GM12874 (cell line): ENCODE data around the gene REC114.

Source experiments
- CTCF ChIP-seq: IDR thresholded peaks from 2 replicates; pipeline ENCODE4 v1.5.1; 2011; ENCODE audit warnings: low read depth, mild to moderate bottlenecking, control low read depth, low read length, moderate library complexity; ENCODE audit not compliant: insufficient read depth

REC114 gene

GRCh38 chr15:73442421-73442820 is 543 bp upstream of the REC114 start:
- no peak for TF ChIP-seq CTCF

GRCh38 chr15:73454096-73454495 is 11.1 kb downstream of the REC114 start:
- TF ChIP-seq CTCF, result no peak

- no peak for TF ChIP-seq CTCF
Measured at GRCh38 chr15:73455876-73456275, 12.9 kb downstream of the REC114 start.

- TF ChIP-seq CTCF, result no peak
Measured at GRCh38 chr15:73457334-73457733, 14.4 kb downstream of the REC114 start.

GRCh38 chr15:73460662-73461061 is 17.7 kb downstream of the REC114 start:
- TF ChIP-seq CTCF, result no peak

- peak; percentile 46; the same call in 1 of the 2 replicates for TF ChIP-seq CTCF
Measured at GRCh38 chr15:73464602-73465001, 21.6 kb downstream of the REC114 start.

- no peak for TF ChIP-seq CTCF
Measured at GRCh38 chr15:73467758-73468157, 24.8 kb downstream of the REC114 start.

GRCh38 chr15:73474785-73475184 is 31.8 kb downstream of the REC114 start:
- no peak for TF ChIP-seq CTCF
